ENCODE measurements around the gene WDR45B. TPM values are rescaled to one million over a fixed set of nuclear protein-coding genes. Genes with fewer than 3 reads are reported as not detected.

Gene WDR45B
- total RNA-seq, 1 experiment from 2014 or later = 96.5 TPM

DNA sequence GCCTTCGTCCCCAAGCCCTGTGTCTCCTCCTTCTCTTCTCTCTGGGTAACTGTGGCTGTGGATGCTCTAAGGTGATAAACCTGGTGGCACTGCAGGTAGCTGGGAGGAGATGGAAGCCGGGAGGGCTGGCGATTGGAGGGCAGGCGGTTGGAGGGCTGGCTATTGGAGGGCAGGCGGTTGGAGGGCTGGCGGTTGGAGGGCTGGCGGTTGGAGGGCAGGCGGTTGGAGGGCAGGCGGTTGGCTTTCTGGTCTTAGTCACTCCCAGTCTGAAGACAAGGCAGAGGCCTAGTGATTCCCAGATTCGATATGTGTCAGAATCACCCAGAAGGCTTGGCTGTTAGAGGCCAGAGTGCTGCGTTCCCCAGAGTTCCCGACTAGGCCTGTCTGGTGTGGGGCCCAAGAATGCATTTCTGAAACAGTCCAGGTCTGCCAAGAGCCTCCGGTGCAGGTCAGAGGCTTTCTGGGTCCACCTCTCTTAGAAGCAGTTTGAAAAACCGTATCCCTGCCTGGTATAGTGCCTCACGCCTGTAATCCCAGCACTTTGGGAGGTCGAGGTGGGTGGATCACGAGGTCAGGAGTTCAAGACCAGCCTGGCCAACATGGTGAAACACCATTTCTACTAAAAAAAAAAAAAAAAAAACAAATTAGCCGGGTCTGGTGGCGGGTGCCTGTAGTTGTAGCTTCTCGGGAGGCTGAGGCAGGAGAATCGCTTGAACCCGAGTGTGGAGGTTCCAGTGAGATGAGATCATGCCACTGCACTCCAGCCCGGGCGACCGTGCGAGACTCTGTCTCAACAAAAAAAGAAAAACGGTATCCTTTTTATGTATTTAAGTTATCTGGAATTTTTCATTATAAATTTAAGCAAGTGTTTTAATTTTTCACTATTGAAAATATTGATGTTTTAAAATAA, 59.7 kb downstream of the WDR45B start (continued):
- TF ChIP-seq, protein P1, sequence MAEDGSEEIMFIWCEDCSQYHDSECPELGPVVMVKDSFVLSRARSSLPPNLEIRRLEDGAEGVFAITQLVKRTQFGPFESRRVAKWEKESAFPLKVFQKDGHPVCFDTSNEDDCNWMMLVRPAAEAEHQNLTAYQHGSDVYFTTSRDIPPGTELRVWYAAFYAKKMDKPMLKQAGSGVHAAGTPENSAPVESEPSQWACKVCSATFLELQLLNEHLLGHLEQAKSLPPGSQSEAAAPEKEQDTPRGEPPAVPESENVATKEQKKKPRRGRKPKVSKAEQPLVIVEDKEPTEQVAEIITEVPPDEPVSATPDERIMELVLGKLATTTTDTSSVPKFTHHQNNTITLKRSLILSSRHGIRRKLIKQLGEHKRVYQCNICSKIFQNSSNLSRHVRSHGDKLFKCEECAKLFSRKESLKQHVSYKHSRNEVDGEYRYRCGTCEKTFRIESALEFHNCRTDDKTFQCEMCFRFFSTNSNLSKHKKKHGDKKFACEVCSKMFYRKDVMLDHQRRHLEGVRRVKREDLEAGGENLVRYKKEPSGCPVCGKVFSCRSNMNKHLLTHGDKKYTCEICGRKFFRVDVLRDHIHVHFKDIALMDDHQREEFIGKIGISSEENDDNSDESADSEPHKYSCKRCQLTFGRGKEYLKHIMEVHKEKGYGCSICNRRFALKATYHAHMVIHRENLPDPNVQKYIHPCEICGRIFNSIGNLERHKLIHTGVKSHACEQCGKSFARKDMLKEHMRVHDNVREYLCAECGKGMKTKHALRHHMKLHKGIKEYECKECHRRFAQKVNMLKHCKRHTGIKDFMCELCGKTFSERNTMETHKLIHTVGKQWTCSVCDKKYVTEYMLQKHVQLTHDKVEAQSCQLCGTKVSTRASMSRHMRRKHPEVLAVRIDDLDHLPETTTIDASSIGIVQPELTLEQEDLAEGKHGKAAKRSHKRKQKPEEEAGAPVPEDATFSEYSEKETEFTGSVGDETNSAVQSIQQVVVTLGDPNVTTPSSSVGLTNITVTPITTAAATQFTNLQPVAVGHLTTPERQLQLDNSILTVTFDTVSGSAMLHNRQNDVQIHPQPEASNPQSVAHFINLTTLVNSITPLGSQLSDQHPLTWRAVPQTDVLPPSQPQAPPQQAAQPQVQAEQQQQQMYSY (CRISPR knock-in tag; IDR thresholded peaks at IDR 0.05) = no peak
- TF ChIP-seq, protein P2, sequence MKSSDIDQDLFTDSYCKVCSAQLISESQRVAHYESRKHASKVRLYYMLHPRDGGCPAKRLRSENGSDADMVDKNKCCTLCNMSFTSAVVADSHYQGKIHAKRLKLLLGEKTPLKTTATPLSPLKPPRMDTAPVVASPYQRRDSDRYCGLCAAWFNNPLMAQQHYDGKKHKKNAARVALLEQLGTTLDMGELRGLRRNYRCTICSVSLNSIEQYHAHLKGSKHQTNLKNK (CRISPR knock-in tag; IDR thresholded peaks at IDR 0.05) = no peak
- TF ChIP-seq, protein P3, sequence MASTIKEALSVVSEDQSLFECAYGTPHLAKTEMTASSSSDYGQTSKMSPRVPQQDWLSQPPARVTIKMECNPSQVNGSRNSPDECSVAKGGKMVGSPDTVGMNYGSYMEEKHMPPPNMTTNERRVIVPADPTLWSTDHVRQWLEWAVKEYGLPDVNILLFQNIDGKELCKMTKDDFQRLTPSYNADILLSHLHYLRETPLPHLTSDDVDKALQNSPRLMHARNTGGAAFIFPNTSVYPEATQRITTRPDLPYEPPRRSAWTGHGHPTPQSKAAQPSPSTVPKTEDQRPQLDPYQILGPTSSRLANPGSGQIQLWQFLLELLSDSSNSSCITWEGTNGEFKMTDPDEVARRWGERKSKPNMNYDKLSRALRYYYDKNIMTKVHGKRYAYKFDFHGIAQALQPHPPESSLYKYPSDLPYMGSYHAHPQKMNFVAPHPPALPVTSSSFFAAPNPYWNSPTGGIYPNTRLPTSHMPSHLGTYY (CRISPR knock-in tag; IDR thresholded peaks at IDR 0.05) = no peak
- no peak for TF ChIP-seq ZNF423 (CRISPR knock-in tag; IDR thresholded peaks at IDR 0.05)
- TF ChIP-seq, protein P4, sequence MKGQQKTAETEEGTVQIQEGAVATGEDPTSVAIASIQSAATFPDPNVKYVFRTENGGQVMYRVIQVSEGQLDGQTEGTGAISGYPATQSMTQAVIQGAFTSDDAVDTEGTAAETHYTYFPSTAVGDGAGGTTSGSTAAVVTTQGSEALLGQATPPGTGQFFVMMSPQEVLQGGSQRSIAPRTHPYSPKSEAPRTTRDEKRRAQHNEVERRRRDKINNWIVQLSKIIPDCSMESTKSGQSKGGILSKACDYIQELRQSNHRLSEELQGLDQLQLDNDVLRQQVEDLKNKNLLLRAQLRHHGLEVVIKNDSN (CRISPR knock-in tag; IDR thresholded peaks at IDR 0.05) = no peak
- no peak for TF ChIP-seq NFYB (CRISPR knock-in tag; conservative IDR thresholded peaks at IDR 0.05; ENCODE audit: low read depth)

DNA sequence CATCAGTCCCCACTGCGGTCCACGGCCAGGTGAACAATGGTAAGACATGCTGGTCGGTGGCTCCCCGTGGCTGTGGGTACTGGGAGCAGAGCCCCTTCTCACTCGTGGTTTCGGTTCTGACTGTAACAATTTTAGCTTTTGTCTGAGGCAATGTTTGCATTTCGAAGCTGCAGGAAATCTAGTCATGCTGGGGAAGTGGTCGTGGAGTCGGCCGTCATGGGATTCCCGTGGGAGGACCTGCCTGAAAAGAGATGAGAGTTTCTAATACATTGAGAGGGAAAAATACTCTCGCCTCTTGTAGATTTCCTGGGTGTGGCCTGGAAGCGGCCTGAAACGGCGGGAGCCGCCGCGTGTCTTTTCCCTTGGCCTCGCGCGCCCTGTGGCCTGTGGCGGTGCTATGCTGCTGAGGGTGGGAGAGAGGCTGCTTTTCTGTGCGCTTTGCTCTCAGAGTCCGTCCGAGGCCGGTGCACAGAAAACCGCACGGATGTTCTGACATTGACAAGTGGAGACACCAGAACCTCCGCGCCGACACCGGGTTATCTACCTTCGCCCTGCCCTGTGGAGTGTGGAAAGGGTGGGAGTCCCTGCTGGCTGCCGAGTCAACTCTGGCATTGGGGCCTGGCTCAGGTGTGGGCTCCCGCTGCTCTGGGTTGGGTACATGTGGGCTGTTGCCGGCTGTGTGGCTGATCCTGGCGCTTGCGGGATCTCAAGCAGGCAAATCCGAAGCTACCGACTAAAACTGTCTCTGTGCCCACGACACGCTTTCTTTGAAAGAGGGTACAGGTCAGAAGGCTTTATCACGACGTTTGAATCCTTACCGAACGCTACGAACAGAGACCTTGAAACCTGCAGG, 60.8 kb downstream of the WDR45B start:
- Mint-ChIP-seq H3K27ac (peak overlapping the region; percentile 63; the same call in 1 of the 2 replicates), H3K9me3 (no peaks in the 10 kb centered on the region), H3K4me3 (no peak overlapping the region), H3K36me3 (peaks cover 48% of the 10 kb centered on the region), H3K4me1 (peaks cover 3% of the 10 kb centered on the region), H3K27me3 (ENCODE audit: low read depth) (no peaks in the 10 kb centered on the region)
- CTCF ChIA-PET = no interaction called here
- TF ChIP-seq ATF1 (CRISPR knock-in tag; IDR thresholded peaks at IDR 0.05) (no peak), NFYB (CRISPR knock-in tag; conservative IDR thresholded peaks at IDR 0.05; ENCODE audit: low read depth) (no peak), NFE2L1 (CRISPR knock-in tag; IDR thresholded peaks at IDR 0.05) (no peak), CREB1 (CRISPR knock-in tag; IDR thresholded peaks at IDR 0.05) (no peak), HMGA2 (CRISPR knock-in tag; IDR thresholded peaks at IDR 0.05) (no peak)
- TF ChIP-seq, protein P1 (CRISPR knock-in tag; IDR thresholded peaks at IDR 0.05) = no peak
- TF ChIP-seq, protein P5, sequence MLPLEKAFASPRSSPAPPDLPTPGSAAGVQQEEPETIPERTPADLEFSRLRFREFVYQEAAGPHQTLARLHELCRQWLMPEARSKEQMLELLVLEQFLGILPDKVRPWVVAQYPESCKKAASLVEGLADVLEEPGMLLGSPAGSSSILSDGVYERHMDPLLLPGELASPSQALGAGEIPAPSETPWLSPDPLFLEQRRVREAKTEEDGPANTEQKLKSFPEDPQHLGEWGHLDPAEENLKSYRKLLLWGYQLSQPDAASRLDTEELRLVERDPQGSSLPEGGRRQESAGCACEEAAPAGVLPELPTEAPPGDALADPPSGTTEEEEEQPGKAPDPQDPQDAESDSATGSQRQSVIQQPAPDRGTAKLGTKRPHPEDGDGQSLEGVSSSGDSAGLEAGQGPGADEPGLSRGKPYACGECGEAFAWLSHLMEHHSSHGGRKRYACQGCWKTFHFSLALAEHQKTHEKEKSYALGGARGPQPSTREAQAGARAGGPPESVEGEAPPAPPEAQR (CRISPR knock-in tag; IDR thresholded peaks at IDR 0.05) = no peak
- TF ChIP-seq, protein P6, sequence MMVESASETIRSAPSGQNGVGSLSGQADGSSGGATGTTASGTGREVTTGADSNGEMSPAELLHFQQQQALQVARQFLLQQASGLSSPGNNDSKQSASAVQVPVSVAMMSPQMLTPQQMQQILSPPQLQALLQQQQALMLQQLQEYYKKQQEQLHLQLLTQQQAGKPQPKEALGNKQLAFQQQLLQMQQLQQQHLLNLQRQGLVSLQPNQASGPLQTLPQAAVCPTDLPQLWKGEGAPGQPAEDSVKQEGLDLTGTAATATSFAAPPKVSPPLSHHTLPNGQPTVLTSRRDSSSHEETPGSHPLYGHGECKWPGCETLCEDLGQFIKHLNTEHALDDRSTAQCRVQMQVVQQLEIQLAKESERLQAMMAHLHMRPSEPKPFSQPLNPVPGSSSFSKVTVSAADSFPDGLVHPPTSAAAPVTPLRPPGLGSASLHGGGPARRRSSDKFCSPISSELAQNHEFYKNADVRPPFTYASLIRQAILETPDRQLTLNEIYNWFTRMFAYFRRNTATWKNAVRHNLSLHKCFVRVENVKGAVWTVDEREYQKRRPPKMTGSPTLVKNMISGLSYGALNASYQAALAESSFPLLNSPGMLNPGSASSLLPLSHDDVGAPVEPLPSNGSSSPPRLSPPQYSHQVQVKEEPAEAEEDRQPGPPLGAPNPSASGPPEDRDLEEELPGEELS (CRISPR knock-in tag; IDR thresholded peaks at IDR 0.05) = no peak
- ATAC-seq = no peak
- DNase-seq (ENCODE audit: low spot score) = no peak
- POLR2A ChIA-PET = no interaction called here
